Mesendoderm (in vitro differentiated cells): Measurements from ENCODE around the gene DCC.

ENCODE experiments used
- DNase-seq: peaks from one replicate; pipeline ENCODE4 v3.0.0; 2013
- H2AK5ac ChIP-seq: 2 replicates; pipeline ENCODE4 v1.6.1; 2013; ENCODE audit warnings: low read length, inconsistent platforms
- H2BK120ac ChIP-seq: 2 replicates; pipeline ENCODE4 v1.6.1; 2013; ENCODE audit warnings: low read depth, mild to moderate bottlenecking, low read length, moderate library complexity, mixed read lengths
- H2BK15ac ChIP-seq: replicated peaks from 2 replicates; pipeline ENCODE4 v1.6.1; 2013; ENCODE audit warnings: low read depth, mild to moderate bottlenecking, moderate library complexity
- H2BK5ac ChIP-seq: 2 replicates; pipeline ENCODE4 v1.6.1; 2013; ENCODE audit warnings: low read length, inconsistent platforms
- H3K18ac ChIP-seq: 2 replicates; pipeline ENCODE4 v1.6.1; 2013; ENCODE audit warnings: mild to moderate bottlenecking, low read length, mixed read lengths
- H3K23ac ChIP-seq: one replicate; pipeline ENCODE4 v1.6.1; 2013; ENCODE audit warnings: low read length
- H3K27ac ChIP-seq: 2 replicates; pipeline ENCODE4 v1.5.1; 2013; ENCODE audit warnings: low read depth, mild to moderate bottlenecking, inconsistent platforms, low read length, moderate library complexity
- H3K27me3 ChIP-seq: 2 replicates; pipeline ENCODE4 v1.6.1; 2013; ENCODE audit warnings: low read length, control low read depth, mild to moderate bottlenecking, inconsistent platforms; ENCODE audit not compliant: insufficient read depth, poor library complexity
- H3K36me3 ChIP-seq: 2 replicates; pipeline ENCODE4 v1.6.1; 2013; ENCODE audit warnings: low read length, inconsistent platforms; ENCODE audit not compliant: control insufficient read depth, insufficient read depth
- H3K4ac ChIP-seq: one replicate; pipeline ENCODE4 v1.6.1; 2013; ENCODE audit warnings: low read depth, mild to moderate bottlenecking, low read length, moderate library complexity
- H3K4me1 ChIP-seq: 2 replicates; pipeline ENCODE4 v1.6.1; 2013; ENCODE audit warnings: low read depth, low read length, inconsistent platforms; ENCODE audit not compliant: control insufficient read depth
- H3K4me2 ChIP-seq: 2 replicates; pipeline ENCODE4 v1.6.1; 2013; ENCODE audit warnings: low read length
- H3K4me3 ChIP-seq: 2 replicates; pipeline ENCODE4 v1.5.1; 2013; ENCODE audit warnings: mild to moderate bottlenecking, low read length
- H3K56ac ChIP-seq: one replicate; pipeline ENCODE4 v1.6.1; 2013; ENCODE audit warnings: low read length
- H3K79me1 ChIP-seq: 2 replicates; pipeline ENCODE4 v1.6.1; 2013; ENCODE audit warnings: low read length, inconsistent platforms
- H3K79me2 ChIP-seq: 2 replicates; pipeline ENCODE4 v1.6.1; 2013; ENCODE audit warnings: mild to moderate bottlenecking, low read length; ENCODE audit not compliant: control insufficient read depth, insufficient read depth
- H3K9ac ChIP-seq: 2 replicates; pipeline ENCODE4 v1.6.1; 2013; ENCODE audit warnings: low read length, inconsistent platforms
- H4K5ac ChIP-seq: one replicate; pipeline ENCODE4 v1.6.1; 2013; ENCODE audit warnings: low read length
- H4K8ac ChIP-seq: one replicate; pipeline ENCODE4 v1.6.1; 2013; ENCODE audit warnings: low read depth, mild to moderate bottlenecking, control low read depth, low read length, moderate library complexity
- WGBS: extraction: QIAGEN DNeasy Blood & Tissue Kit; methylation state at CpG from one replicate; pipeline ENCODE4 v1.1.7; 2013; ENCODE audit warnings: low lambda C conversion rate, missing lambda C conversion rate; ENCODE audit not compliant: insufficient coverage; ENCODE audit errors: extremely low coverage; 5-methylcytosine and 5-hydroxymethylcytosine counted together

DCC gene

GRCh38 chr18:52431683-52432082 lies 91.7 kb downstream of the DCC start:
- Histone ChIP-seq H3K4me1 (no peaks in the 10 kb centered on the region), H2BK120ac (no peak overlapping the region), H3K4me2 (no peak overlapping the region), H2BK15ac (no peak overlapping the region), H2AK5ac (no peak overlapping the region), H3K18ac (no peak overlapping the region), H3K4me3 (no peak overlapping the region), H4K8ac (no peak overlapping the region), H3K9ac (no peak overlapping the region), H3K79me2 (no peaks in the 10 kb centered on the region), H2BK5ac (no peak overlapping the region), H3K27ac (no peak overlapping the region), H3K36me3 (no peaks in the 10 kb centered on the region), H3K27me3 (no peaks in the 10 kb centered on the region), H3K79me1 (no peaks in the 10 kb centered on the region), H3K23ac (no peak overlapping the region), H4K5ac (no peak overlapping the region), H3K4ac (no peak overlapping the region), H3K56ac (no peak overlapping the region)
- no peak for DNase-seq
- no CpG with 5 or more reads among the region's 5 CpGs for WGBS

- Histone ChIP-seq H2AK5ac (no peak overlapping the region), H3K36me3 (no peaks in the 10 kb centered on the region), H3K4me1 (no peaks in the 10 kb centered on the region), H3K79me1 (no peaks in the 10 kb centered on the region), H3K9ac (no peak overlapping the region), H3K79me2 (no peaks in the 10 kb centered on the region), H4K5ac (no peak overlapping the region), H3K4ac (no peak overlapping the region), H2BK5ac (no peak overlapping the region), H3K4me2 (no peak overlapping the region), H3K27me3 (no peaks in the 10 kb centered on the region), H3K56ac (no peak overlapping the region), H4K8ac (no peak overlapping the region), H2BK15ac (no peak overlapping the region), H3K4me3 (no peak overlapping the region), H3K18ac (no peak overlapping the region), H3K27ac (no peak overlapping the region), H3K23ac (no peak overlapping the region), H2BK120ac (no peak overlapping the region)
- no peak for DNase-seq
Measured at GRCh38 chr18:52433797-52434196, 93.8 kb downstream of the DCC start.

- H2AK5ac ChIP-seq: no peak overlapping the region
- H3K56ac ChIP-seq: no peak overlapping the region
- DNase-seq: peak; percentile 25
- H3K9ac ChIP-seq: no peak overlapping the region
- H2BK15ac ChIP-seq: no peak overlapping the region
- no peaks in the 10 kb centered on the region for H3K36me3 ChIP-seq
- no peaks in the 10 kb centered on the region for H3K79me1 ChIP-seq
- H3K27ac ChIP-seq: no peak overlapping the region
- no peak overlapping the region for H3K23ac ChIP-seq
- H3K4ac ChIP-seq: no peak overlapping the region
- no peaks in the 10 kb centered on the region for H3K4me1 ChIP-seq
- H3K4me2 ChIP-seq: no peak overlapping the region
- no peak overlapping the region for H3K4me3 ChIP-seq
- H4K8ac ChIP-seq: no peak overlapping the region
- no peaks in the 10 kb centered on the region for H3K27me3 ChIP-seq
- no CpG with 5 or more reads among the region's 7 CpGs for WGBS
- no peak overlapping the region for H3K18ac ChIP-seq
- no peaks in the 10 kb centered on the region for H3K79me2 ChIP-seq
- no peak overlapping the region for H2BK120ac ChIP-seq
- H2BK5ac ChIP-seq: no peak overlapping the region
- no peak overlapping the region for H4K5ac ChIP-seq
Measured at GRCh38 chr18:52435301-52435700, 95.3 kb downstream of the DCC start.

- Histone ChIP-seq H3K9ac (no peak overlapping the region), H3K27ac (no peak overlapping the region), H2BK120ac (no peak overlapping the region), H2AK5ac (no peak overlapping the region), H3K23ac (no peak overlapping the region), H3K4me3 (no peak overlapping the region), H3K36me3 (no peaks in the 10 kb centered on the region), H3K4me2 (no peak overlapping the region), H3K27me3 (no peaks in the 10 kb centered on the region), H4K5ac (no peak overlapping the region), H3K56ac (no peak overlapping the region), H2BK15ac (no peak overlapping the region), H3K4me1 (no peaks in the 10 kb centered on the region), H2BK5ac (no peak overlapping the region), H3K4ac (no peak overlapping the region), H3K79me1 (no peaks in the 10 kb centered on the region), H4K8ac (peak overlapping the region; percentile 28), H3K79me2 (no peaks in the 10 kb centered on the region), H3K18ac (no peak overlapping the region)
- DNase-seq: no peak
Measured at GRCh38 chr18:52437161-52437560, 97.2 kb downstream of the DCC start.

- Histone ChIP-seq H2AK5ac (no peak overlapping the region), H2BK15ac (no peak overlapping the region), H3K4me1 (no peaks in the 10 kb centered on the region), H3K56ac (no peak overlapping the region), H3K18ac (no peak overlapping the region), H3K4me2 (no peak overlapping the region), H3K27me3 (no peaks in the 10 kb centered on the region), H3K27ac (no peak overlapping the region), H4K8ac (no peak overlapping the region), H3K36me3 (no peaks in the 10 kb centered on the region), H3K23ac (no peak overlapping the region), H3K79me1 (no peaks in the 10 kb centered on the region), H2BK5ac (no peak overlapping the region), H3K79me2 (no peaks in the 10 kb centered on the region), H3K4ac (no peak overlapping the region), H3K9ac (no peak overlapping the region), H3K4me3 (no peak overlapping the region), H2BK120ac (no peak overlapping the region), H4K5ac (no peak overlapping the region)
- peak; percentile 67 for DNase-seq
- WGBS: no CpG with 5 or more reads among the region's 4 CpGs
Measured at GRCh38 chr18:52439457-52439856, 99.5 kb downstream of the DCC start.

- Histone ChIP-seq H2AK5ac (no peak overlapping the region), H4K5ac (no peak overlapping the region), H2BK15ac (no peak overlapping the region), H2BK5ac (no peak overlapping the region), H3K9ac (no peak overlapping the region), H3K4me1 (no peaks in the 10 kb centered on the region), H3K79me1 (no peaks in the 10 kb centered on the region), H2BK120ac (no peak overlapping the region), H3K4me2 (no peak overlapping the region), H4K8ac (no peak overlapping the region), H3K79me2 (no peaks in the 10 kb centered on the region), H3K18ac (no peak overlapping the region), H3K27me3 (no peaks in the 10 kb centered on the region), H3K36me3 (no peaks in the 10 kb centered on the region), H3K4ac (no peak overlapping the region), H3K27ac (no peak overlapping the region), H3K4me3 (no peak overlapping the region), H3K23ac (no peak overlapping the region), H3K56ac (no peak overlapping the region)
- no peak for DNase-seq
Measured at GRCh38 chr18:52441794-52442193, 101.8 kb downstream of the DCC start.
